NB4 (cell line): ENCODE data around the gene LARP6.

Experiments
- MYC ChIP-seq: IDR thresholded peaks from 2 replicates; pipeline ENCODE4 v1.6.1; 2011; ENCODE audit warnings: low read depth, low read length
- POLR2A ChIP-seq: IDR thresholded peaks from 2 replicates; pipeline ENCODE4 v1.6.1; 2011; ENCODE audit warnings: mild to moderate bottlenecking; ENCODE audit not compliant: insufficient read length; ENCODE audit errors: extremely low read depth
- TF ChIP-seq, protein P1 (sequence below): IDR thresholded peaks from one replicate; pipeline ENCODE4 v1.5.1; 2012; ENCODE audit warnings: low read depth, low read length
- TF ChIP-seq, protein P2 (sequence below): IDR thresholded peaks from 2 replicates; pipeline ENCODE4 v1.6.1; 2011; ENCODE audit warnings: low read depth, low read length

DNA sequence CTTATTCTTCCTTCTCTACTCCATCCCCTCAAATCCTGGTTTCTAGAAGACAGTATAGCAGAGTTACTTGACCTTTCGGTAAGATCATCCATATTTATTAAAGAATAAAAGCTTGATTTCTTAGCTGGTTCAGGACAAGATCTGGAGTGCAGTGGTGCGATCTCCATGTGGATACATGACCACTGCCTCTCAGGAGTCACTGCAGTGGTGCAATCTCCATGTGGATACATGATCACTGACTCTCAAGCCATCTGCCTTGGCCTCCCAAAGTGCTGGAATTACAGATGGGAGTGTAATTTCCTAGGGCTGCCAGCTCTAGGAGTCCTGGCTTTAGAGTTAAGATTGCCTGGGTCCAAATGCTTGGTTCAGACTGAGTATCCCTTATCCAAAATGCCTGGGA, 16.5 kb downstream of the LARP6 start:
- TF ChIP-seq POLR2A, result no peak
- TF ChIP-seq, protein P1, sequence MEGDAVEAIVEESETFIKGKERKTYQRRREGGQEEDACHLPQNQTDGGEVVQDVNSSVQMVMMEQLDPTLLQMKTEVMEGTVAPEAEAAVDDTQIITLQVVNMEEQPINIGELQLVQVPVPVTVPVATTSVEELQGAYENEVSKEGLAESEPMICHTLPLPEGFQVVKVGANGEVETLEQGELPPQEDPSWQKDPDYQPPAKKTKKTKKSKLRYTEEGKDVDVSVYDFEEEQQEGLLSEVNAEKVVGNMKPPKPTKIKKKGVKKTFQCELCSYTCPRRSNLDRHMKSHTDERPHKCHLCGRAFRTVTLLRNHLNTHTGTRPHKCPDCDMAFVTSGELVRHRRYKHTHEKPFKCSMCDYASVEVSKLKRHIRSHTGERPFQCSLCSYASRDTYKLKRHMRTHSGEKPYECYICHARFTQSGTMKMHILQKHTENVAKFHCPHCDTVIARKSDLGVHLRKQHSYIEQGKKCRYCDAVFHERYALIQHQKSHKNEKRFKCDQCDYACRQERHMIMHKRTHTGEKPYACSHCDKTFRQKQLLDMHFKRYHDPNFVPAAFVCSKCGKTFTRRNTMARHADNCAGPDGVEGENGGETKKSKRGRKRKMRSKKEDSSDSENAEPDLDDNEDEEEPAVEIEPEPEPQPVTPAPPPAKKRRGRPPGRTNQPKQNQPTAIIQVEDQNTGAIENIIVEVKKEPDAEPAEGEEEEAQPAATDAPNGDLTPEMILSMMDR, result no peak
- TF ChIP-seq, protein P2, sequence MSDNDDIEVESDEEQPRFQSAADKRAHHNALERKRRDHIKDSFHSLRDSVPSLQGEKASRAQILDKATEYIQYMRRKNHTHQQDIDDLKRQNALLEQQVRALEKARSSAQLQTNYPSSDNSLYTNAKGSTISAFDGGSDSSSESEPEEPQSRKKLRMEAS, result no peak
- TF ChIP-seq MYC, result no peak
